Measurements from ENCODE around the gene CDYL.
"Not testable (repeated sequence)": the region's sequence is repeated elsewhere in the genome, so short reads cannot be mapped to it uniquely, and the experiment has no call there.

Gene CDYL

DNA sequence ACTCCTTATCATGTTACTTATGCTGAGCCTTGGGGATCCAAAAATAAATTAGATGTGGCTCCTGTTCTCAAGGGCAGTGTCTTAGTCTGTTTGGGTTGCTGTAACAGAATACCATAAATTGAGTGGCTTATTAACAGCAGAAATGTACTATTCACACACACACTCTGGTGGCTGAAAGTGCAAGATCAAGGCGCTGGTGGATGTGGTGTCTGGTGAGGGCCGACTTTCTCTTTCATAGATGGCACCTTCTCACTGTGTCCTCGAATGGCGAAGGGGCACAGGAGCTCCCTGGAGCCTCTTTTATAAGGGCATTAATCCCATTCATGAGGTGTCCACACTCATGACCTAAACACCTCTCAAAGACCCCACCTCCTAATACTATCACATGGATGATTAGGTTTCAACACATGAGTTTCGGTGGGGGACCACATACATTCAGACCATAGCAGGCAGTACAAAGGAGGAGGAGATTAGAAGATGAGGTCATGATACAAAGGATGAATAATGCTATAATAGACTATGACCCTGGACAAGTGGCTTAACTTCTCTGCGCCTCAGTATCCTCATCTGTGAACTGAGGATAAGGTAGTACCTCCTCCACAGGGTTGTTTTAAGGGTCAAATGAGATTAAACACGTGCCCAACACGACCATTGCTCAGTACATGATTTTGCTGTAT lies 193.5 kb downstream of the CDYL start:
- no peak for DNase-seq

DNA sequence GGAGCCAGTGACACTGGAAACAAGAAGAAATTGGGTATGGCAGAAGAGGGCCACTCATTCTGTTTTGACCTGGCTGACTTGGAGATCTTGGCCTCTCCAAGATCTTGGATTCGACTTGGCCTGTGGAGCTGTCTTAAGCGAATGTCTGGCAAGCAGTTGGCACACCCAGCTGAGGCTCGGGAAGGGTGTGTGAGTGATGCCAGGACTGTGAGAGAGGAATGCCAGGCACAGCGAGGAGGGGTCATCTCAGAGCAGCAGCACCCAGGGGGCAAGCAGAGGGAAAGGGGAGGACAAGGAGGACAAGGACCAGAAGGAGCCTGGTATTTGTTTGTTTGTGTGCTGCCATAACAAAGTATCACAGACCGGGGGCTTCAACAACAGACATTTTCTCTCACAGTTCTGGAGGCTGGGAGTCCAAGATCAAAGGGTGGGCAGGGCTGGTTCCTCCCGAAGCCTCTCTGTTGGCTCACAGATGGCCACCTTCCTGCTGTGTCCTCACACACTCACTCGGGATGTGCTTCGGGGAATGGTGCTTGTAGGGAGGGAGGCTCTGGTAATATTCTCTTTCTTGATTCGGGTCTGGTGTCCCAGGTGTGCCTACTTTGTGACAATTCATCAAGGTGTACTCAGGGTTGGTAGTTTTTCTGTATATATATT lies 194.7 kb downstream of the CDYL start:
- DNase-seq: no peak

DNA sequence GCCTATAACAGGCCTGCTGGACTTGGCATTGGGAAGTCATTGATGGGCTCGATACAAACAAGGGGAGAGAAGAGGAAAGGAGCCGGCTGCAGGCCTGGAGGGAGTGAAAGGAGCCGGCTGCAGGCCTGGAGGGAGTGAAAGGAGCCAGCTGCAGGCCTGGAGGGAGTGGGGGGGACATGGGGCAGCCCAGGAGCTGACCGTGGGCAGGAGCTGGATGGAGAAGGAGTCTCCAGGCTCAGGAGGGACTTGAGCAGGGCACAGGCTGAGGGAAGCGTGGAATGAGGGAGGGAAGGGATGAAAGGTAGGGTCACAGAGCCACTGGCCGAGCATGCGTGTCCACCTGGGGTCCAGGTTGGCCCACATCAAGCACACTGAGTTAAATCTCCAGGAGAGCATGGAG lies 195.6 kb downstream of the CDYL start:
- DNase-seq: no peak

DNA sequence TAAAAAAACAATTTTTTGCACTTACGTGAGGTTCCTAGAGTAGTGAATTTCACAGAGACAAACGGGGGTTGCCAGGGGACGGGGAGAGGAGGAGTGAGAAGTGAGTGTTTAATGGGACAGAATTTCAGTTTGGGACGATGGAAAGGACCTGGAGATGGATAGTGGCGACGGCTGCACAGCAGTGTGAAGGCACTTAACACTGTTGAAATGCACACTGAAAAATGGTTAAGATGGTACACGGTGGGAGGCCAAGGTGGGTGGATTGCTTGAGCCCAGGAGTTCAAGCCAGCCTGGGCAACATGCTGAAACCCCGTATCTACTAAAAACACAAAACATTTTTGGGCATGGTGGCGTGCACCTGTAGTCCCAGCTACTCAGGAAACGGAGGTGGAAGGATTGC lies 196.2 kb downstream of the CDYL start:
- no peak for DNase-seq

DNA sequence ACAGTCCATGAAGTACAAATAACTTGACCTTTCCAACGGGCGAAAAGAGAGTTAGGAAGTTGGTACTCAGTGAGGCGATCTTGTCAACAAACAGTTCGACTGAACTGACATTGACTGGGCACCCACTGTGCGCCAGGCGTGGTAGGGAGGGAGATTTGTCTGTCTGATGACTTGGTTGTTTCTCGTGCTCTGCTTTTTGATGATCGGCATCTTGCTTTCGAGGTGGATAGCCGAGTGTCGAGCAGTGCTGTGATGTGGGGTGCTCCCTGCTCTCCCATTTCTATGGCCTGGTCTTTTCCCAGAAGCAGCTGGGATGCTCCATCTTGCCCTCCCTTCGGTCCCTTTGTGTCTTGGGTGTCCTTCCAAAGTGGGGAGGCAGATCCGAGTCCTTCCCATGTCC lies 197.2 kb downstream of the CDYL start:
- no peak for DNase-seq

DNA sequence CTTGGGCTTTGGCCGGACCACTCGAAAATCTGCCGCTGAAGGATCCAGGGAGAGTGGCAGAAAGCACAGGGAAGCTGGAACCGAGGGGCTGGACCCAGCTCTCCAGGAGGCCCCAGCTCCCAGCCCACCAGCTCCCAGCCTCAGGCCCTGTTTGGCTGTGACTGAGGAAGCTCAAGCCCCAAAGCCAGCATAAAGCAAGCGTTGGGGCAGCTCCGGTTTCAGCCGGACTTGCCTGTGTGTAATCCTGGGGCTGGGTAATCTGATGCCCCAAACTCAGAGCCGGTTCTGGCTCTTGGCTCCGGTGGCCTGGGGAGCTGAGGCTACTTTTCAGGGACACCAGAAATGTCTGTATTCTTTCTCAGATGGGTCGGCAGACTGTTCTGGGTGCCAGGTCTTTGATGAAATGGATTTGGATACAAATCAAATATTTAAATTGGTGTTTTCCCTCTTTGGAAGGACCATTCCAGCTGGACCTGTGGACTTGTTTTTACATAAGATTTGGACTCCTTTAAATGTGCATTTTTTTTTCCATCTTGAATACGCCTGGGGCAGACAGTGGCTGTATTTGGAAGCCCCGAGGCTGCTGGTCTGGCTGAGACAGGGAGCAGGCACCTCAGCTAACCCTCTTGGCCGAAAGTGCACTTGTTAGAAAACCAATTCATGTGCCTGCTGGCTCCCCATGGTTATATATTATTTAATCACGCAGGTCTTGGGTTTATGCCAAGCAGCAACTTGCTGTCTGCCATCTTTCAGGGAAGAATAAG lies 198.0 kb downstream of the CDYL start:
- no peak for DNase-seq

DNA sequence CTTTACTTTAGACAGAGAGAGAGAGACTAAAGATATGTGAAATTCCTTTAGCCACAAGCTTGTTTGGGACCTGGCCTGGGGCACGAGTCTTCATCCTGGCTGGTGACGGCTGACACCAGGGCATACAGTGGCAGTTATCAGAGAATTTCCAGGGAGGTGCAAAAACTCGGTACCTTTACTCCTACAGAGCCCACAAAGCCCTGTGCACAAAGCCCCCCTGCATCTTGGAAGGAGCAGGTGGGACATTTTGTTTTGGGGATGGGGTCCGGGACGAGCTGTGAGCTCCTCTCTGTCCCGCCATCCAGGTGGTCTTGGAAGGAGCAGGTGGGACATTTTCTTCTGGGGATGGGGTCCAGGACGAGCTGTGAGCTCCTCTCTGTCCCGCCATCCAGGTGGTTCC lies 198.8 kb downstream of the CDYL start:
- DNase-seq: no peak

DNA sequence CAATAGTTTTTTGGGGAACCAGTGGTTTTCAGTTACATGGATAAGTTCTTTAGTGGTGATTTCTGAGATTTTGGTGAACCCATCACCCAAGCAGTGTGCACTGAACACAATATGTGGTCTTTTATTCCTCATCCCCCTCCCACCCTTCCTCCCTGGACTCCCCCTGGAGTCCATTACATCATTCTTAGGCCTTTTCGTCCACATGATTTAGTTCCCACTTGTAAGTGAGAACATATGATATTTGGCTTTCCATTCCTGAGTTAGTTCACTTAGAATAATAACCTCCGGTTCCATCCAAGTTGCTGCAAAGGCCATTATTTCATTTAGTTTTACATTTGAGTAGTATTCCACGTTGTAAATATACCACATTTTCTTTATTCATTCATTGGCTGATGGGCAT lies 199.3 kb downstream of the CDYL start:
- no peak for DNase-seq

DNA sequence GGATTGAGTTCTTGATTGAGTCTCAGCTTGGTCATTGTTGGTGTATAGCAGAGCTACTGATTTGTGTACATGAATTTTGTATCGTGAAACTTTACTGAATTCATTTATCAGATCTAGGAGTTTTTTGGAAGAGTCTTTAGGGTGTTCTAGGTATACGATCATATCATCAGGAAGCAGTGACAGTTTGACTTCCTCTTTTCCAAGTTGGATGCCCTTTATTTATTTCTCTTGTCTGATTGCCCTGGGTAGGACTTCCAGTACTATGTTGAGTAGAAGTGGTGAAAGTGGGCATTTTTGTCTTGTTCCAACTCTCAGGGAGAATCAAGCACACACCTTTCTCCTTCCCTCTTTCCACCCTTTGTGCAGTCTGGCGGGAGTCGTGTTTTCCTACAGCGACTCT lies 201.3 kb downstream of the CDYL start:
- DNase-seq: no peak

DNA sequence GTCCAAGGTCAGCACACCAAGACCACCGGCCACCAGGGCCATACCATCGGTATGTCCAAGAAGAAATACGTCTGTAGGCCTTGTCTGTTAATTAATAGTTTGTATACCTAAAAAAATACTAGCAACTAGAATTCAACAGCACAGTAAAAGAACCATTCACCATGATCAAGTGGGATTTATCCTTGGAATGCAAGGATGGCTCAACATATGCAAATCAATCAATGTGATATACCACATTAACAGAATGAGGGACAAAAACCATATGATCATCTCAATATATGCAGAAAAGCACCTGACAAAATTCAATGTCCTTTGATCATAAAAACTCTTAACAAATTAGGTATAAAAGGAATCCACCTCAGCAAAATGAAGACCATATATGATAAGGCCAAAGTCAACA lies 203.2 kb downstream of the CDYL start:
- DNase-seq: no peak

DNA sequence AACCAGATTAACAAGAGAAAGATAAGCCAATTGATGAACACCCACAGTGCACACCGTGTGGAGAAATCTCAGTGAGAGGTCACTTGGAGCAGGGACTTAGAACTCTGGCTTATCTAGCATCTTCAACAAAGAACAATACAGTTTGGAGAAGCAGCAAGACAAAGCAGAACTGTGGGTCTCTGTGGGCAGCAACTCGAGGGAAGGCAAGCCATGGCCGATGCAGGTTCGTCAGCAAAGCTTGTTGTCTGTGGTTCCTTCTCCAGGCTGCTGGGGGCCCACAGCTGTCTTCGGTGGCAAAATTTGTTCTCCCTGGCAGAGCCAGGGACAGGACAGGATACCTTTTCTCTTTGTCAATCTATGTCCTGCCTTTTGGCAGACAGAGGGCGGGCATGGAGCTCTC lies 205.6 kb downstream of the CDYL start:
- no peak for DNase-seq

DNA sequence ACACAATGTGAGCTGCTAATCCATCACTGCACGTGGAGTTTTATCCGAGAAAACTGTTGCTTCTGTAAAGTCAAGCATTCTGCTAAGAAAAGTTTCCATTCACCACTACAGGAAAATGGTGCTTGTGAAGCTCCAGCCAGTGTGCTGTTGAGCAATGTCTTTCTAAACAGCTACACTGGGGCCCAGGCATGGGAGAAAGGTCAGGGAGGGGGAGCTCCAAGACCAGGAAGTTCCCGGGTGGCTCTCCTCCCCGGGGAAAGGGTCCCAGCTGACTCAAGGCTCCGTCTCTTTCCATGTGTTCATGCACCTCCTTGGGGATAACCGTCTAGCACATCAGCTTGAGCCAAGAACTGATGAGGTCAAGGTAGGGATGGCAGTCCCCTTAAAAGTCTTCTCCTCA lies 207.1 kb downstream of the CDYL start:
- no peak for DNase-seq

DNA sequence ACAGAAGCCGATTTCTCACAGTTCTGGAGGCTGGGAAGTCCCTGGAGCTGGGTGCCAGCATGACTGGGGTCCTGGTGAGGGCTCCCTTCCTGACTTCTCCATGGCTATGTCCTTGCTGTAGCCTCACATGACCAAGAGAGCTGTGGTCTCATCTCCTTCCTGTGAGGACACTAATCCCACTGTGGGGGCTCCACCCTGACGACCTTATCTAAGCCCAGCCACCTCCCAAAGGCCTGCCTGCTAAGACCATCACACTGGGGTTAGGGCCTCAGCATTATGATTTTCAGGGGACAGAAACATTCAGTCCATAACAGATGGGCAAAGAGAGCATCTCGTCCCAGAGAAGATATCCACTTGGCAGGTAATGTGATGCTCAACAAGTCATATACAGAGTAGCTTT lies 210.8 kb downstream of the CDYL start:
- no peak for DNase-seq

DNA sequence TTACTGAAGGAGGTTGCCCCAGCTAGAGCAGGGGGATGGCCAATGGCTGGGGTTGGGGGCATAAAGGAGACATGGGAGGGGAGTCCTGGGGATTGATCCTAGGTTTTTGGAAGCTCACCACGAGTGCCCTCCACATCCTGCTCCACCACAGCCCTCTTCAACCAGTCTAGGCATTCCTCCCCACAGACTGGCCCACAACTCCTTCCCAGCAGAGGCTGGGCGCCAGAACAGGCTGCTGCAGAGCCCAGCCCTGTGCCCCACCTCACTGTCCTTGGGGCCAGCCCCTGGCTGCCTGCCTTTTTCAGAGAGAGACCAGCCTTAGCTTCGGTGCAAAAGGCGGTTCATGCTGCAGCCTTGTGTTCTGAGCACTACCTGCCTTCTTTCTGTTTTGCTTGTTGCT lies 211.2 kb downstream of the CDYL start:
- DNase-seq: no peak

DNA sequence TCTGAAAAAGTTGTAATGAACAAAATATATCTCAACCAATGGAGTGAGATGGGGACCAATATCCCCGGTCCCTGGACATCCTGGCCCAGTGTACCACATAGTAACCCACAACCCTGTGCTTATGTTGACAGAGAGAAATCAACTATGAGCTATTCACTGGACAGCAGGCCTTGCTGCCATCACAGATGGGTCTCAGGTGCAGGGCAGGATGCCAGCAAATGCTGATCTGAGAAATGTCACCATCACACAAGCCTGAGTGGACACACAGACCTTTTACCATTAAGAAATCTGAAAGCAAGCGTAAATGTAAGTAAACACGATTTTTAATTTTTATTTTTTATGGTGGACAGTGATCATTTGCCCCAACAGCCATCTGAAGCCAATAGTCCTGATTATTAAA lies 218.5 kb downstream of the CDYL start:
- no peak for DNase-seq

DNA sequence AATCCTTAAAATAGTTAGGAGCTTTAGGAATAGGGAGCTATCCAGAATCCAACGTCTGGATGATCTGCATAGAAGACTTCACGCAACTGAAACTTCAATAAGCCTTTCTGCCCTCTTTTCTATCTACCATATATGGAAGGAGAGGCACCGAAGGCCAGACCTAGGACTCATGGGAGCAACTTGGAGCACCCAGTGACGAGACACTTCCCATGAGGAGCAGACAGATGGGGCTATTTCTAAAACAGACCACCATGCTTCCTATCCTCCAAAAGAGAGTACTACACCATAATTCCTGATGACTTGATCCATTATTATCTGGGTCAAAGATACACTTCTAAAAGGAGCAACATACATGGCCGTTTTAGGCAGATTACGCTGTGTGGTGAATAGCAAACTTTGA lies 221.7 kb downstream of the CDYL start:
- no peak for DNase-seq

DNA sequence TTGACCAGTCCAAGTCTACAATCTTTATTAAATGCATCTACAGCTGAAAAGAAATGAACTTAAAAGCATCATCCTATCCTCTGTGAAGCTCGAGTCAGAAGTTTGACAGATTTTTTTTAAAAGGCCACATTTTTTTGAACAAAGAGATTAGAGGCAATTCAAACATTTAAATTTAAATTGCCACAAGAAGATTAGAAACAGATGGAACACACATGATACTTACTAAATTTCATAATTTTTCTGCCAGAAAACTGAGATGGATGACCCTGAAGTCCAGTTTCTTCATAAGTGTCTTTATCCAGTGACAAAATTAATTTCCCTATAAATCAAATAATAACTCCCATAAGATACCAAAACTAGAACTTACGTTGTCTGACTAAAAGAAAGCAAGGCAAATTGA lies 223.4 kb downstream of the CDYL start:
- DNase-seq: no peak

DNA sequence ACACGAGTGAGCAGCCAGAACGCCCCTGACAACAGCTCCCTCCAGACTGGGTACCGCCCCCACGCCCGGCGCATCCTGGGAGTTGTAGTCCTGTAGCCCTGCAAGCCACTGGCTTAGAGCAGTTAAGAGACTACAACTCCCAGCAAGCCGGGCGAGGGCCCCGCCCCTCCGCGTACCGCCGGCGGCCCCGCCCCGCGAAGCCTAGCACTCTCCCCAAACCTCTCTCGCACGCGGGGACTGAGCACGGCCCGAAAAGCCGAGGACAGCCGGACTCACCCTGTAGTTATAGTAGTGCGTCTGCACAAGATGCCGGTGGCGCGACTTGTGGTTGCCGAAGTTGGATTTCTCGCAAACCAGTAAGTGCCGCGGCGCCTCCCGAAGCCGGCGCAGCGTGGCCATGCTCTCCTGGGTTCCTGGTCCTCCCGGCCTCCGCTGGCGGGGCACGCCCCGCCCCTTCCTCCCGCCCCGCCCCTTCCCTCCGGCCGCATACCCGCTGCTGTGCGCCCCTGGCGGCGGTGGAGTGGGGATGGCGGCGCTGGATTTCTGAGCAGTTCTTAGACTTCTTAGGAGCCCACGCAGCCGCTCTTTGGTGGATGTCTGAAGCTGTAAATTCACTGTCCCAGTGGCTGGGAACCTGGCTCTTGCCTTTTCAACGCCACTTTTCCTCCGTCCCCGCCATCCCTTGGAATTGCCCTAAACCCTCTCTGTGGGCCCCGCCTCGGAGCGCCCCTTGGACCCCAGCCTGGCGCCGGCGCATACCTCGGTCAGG lies 227.6 kb downstream of the CDYL start, which contains the start of gene RPP40:
Gene RPP40, minus strand, starts transcription at position 434 of the 769 bp plus-strand sequence. Its CDS starts 35 bp downstream, at position 399.
- peak; percentile 99 for DNase-seq

DNA sequence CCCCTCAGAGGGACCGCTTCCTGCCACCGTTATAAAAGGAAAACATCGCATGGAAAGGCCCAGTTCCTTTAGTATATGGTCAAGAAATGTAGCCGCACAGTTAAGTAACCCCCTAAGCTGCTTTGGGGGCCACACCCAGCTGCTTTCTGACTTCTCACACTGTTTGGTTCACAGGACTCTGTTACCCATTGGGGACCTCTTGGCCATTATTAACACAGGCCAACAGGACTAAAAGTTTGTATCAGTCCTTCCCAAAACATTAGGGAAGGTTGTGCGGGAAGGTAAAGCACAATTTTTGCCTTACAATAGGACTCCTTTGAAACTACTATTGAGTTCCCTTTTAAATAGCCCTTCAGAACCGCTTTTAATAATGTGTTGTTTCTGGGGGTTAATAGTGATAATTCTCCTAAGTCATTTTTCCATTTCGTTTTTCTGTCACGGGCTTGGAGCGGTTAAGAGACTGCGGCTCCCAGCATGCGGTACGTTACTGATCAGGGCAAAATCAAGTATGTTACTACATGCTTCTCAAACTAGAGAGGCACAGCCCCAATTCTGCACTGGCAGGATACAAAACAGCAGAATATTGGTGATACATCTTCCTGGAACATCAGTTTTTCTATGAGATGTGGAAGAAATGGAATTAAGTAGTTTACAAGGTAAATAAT lies 228.3 kb downstream of the CDYL start:
- DNase-seq: no peak

DNA sequence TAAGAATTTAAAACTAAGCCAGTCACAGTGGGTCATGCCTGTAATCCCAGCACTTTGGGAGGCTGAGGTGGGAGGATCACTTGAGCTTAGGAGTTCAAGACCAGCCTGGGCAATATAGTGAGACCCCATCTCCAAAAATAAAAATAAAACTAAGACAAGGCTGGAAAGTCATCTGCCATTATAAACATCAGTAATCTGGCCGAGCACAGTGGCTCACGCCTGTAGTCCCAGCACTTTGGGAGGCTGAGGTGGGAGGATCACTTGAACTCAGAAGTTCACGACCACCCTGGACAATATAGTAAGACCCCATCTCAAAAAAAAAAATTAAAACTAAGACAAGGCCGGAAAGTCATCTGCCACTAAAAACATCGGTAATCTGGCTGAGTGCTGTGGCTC lies 228.8 kb downstream of the CDYL start:
- not testable (repeated sequence) for DNase-seq
